NCI-H524 (cell line): Measurements from ENCODE around the gene ZNF724.

ENCODE experiments used
- DNase-seq, 2 experiments: peaks; one replicate each; lab custom pipeline; 2025; lab: John Stamatoyannopoulos, UW

Gene ZNF724

DNA sequence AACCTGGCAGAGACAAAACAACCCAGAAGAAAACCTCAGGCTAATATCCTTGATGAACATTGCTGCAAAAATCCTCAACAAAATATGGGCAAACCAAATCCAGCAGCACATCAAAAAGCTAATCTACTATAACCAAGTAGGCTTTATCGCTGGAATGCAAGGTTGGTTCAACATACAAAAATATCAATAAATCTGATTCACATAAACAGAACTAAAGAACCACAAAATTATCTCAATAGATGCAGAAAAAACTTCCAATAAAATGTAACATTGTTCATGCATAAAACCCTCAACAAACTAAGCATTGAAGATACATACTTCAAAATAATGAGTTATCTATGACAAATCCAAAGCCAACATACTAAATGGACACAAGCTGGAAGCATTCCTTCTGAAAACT lies 8.8 kb downstream of the ZNF724 start:
- DNase-seq = no peak

GRCh38 chr19:23222998-23223652 lies 27.1 kb downstream of the ZNF724 start:
- no peak for DNase-seq

DNA sequence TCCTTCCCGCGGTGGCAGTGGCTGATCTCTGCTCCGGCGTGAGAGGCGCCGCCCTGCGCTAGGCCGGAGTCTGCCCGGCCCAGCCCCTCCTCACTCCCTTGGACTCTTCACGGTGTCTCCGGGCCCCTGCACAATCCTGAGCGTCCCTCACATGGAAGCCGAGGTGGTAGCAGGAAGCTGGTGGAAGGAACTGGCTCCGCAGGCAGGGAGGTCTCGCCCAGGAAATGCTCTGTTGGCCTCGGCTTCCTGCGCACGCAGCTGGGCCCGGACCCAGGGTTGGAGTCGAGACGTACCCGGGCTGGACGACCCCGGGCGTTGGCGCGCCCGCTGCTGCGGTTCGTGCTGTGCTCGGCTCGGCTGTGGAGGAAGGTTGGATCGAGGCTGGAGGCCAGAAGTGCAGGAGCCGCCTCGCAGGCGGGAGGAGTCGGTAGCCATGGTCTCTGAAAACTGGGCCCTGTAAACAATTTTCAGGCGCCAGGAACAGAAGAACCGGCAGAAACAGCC lies 46.3 kb downstream of the ZNF724 start:
- DNase-seq = no peak

DNA sequence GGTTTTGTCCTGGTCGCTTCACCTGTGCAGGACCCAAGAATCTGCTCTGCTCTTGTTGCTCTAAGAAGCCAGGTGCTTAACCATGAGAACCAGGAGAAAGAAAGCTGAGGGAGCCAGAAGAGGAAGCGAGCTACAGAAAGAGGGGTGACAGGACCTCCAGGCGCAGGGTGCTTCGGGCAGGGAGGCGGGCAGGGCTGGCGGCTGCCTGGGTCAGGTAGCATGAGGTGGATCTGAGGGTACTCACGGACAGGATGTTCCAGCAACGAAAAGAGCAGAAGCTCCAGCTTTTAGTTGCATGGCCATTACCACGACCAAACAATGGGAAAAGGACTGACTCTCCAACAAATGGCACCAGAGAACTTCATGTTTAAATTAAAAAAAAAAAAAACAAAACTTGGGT lies 59.9 kb downstream of the ZNF724 start:
- DNase-seq = no peak

DNA sequence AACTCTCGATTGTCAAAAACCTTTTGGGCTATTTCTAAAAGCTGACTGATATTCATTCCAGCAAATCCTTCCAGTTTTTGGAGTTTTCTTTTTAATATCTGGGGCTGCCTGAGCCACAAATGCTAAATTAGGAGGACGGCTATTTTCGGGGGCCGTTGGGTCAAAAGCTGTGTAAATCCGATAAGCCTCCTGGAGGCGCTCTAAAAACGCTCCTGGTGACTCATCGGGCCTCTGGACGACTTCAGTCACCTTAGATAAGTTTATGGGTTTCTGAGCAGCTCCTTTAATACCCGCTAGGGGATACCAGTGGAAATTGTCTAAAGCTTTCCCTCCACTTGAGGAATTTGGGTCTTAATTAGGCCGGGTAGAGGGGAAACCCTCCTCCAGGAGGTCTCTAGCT lies 66.9 kb downstream of the ZNF724 start:
- DNase-seq = no peak
